ENCODE results near the gene TRIM15. TPM values are rescaled to one million over a fixed set of nuclear protein-coding genes. Genes with fewer than 3 reads are reported as not detected.

The TRIM15 gene
- total RNA-seq, 1 experiment from 2014 or later: 0.20 TPM

- no CpG with 5 or more reads among the region's 12 CpGs for WGBS (ENCODE audit: extremely low coverage, insufficient read length, low lambda C conversion rate)
- Histone ChIP-seq H3K4me2 (ENCODE audit: insufficient read depth, insufficient read length, low read length) (no peak overlapping the region), H3K79me1 (ENCODE audit: insufficient read depth, low read depth, low read length, poor library complexity, severe bottlenecking) (no peaks in the 10 kb centered on the region), H2BK5ac (ENCODE audit: insufficient read length, low read length) (no peak overlapping the region), H4K8ac (replicated peaks; ENCODE audit: insufficient read length, low read depth, low read length) (no peak overlapping the region), H3K27me3 (ENCODE audit: insufficient read depth, low read length) (no peaks in the 10 kb centered on the region), H3K14ac (ENCODE audit: insufficient read depth, low read length) (no peak overlapping the region), H3K9ac (ENCODE audit: extremely low read depth, insufficient read length, low read length) (no peak overlapping the region), H3K9me3 (ENCODE audit: control insufficient read depth, low read depth, low read length) (no peaks in the 10 kb centered on the region), H2AFZ (ENCODE audit: low read length) (no peak overlapping the region), H3K79me2 (ENCODE audit: insufficient read depth, low read length) (no peaks in the 10 kb centered on the region), H3K18ac (ENCODE audit: insufficient read length, low read depth, low read length) (no peak overlapping the region), H4K20me1 (ENCODE audit: control insufficient read depth, insufficient read depth, insufficient read length) (no peaks in the 10 kb centered on the region), H3K23ac (ENCODE audit: insufficient read length, low read depth, low read length) (no peak overlapping the region), H2BK120ac (ENCODE audit: low read depth, low read length, poor library complexity, severe bottlenecking) (no peak overlapping the region), H2AK5ac (ENCODE audit: insufficient read length, low read length) (no peak overlapping the region), H3K23me2 (ENCODE audit: insufficient read length, low read depth, low read length, poor library complexity, severe bottlenecking) (no peaks in the 10 kb centered on the region), H3K56ac (ENCODE audit: insufficient read length, low read depth, low read length) (no peak overlapping the region), H2BK20ac (ENCODE audit: low read depth, low read length, poor library complexity, severe bottlenecking) (no peak overlapping the region), H3K4me1 (ENCODE audit: insufficient read depth, low read length) (no peaks in the 10 kb centered on the region), H4K5ac (ENCODE audit: insufficient read length, low read depth, low read length) (no peak overlapping the region), H3K4ac (ENCODE audit: low read depth, low read length) (no peak overlapping the region), H2BK12ac (ENCODE audit: insufficient read length, low read depth, low read length) (no peak overlapping the region), H3T11ph (ENCODE audit: low read length) (no peak overlapping the region), H4K91ac (ENCODE audit: insufficient read length, low read depth, low read length) (no peak overlapping the region), H3K27ac (ENCODE audit: insufficient read length, low read depth, low read length) (no peak overlapping the region), H2BK15ac (ENCODE audit: low read depth, low read length) (no peak overlapping the region)
- no peak for DNase-seq
- H3K4me3 Mint-ChIP-seq: no peak overlapping the region
- TF ChIP-seq CTCF (conservative IDR thresholded peaks at IDR 0.05): no peak
- H3K27ac Mint-ChIP-seq: no peak overlapping the region
- peaks cover 2% of the 10 kb centered on the region in 2 experiments; a peak in 1 of 4 replicates for H3K4me1 Mint-ChIP-seq
- H3K27me3 Mint-ChIP-seq (ENCODE audit: low read depth): peaks cover 72% of the 10 kb centered on the region
- H3K9me3 Mint-ChIP-seq: no peaks in the 10 kb centered on the region
- no peaks in the 10 kb centered on the region for H3K36me3 Mint-ChIP-seq (ENCODE audit: insufficient read depth in 1 of 3, low read depth in 3 of 3)
These were observed 8.4 kb upstream of the TRIM15 start for GRCh38 chr6:30154709-30155519.

All from H9 (cell line).